ENCODE data around the gene HES5. TPM values are rescaled to one million over a fixed set of nuclear protein-coding genes. Genes with fewer than 3 reads are reported as not detected.

The HES5 gene
- total RNA-seq, 2 donors from 2014 or later = 0.27 to 2.7 TPM

DNA sequence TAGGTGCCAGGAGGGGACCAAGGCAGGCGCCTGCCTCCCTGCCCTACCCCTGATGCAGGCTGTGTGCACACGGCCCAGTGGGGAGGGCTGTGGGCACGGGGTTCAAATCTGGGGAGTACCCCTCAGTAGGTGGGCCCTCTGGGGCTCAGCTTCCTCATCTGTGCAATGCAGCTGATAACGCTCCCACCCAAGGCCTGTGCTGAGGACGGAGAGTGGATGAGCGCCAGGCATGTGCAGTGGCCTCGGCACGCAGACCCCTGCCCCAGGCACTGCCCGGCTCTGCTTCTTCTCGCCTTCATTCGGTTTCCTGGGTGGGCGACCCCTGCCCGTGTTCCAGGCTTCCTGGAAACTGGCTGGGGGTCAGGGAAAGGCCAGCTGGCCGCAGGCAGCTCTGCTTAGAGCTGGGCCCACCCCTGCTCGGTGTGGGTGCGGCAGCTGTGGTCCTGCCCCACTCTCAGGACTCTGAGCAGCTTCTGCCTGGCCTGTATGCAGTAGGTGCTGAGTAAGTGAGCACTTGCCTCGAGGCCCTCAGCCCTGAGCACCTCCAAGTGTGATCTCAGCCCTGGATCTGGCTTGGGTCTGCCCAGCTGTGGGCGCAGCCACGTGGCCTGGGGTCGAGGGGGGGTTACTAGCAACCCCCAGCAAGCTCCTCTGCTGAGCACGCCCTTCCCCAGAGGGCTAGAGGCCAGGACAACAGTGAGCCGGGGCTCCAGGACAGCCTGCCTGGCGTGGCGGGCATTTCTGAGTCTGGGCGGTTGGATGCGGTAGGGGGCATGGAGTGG, 14.2 kb upstream of the HES5 start:
- Histone ChIP-seq H3K36me3 (no peaks in the 10 kb centered on the region), H3K27me3 (replicated peaks; ENCODE audit: insufficient read depth) (no peaks in the 10 kb centered on the region), H3K9me3 (no peaks in the 10 kb centered on the region), H3K4me3 (no peak overlapping the region), H3K4me1 (ENCODE audit: control insufficient read depth in 1 of 2, low read depth in 2 of 2) (peaks cover 15 to 28% of the 10 kb centered on the region in 2 donors), H3K27ac (no peak overlapping the region)
- DNase-seq (ENCODE audit: low spot score) (no peak), ATAC-seq (ENCODE audit: insufficient number of reproducible peaks, low FRiP score, low read depth) (no peak)
- TF ChIP-seq, protein P1, sequence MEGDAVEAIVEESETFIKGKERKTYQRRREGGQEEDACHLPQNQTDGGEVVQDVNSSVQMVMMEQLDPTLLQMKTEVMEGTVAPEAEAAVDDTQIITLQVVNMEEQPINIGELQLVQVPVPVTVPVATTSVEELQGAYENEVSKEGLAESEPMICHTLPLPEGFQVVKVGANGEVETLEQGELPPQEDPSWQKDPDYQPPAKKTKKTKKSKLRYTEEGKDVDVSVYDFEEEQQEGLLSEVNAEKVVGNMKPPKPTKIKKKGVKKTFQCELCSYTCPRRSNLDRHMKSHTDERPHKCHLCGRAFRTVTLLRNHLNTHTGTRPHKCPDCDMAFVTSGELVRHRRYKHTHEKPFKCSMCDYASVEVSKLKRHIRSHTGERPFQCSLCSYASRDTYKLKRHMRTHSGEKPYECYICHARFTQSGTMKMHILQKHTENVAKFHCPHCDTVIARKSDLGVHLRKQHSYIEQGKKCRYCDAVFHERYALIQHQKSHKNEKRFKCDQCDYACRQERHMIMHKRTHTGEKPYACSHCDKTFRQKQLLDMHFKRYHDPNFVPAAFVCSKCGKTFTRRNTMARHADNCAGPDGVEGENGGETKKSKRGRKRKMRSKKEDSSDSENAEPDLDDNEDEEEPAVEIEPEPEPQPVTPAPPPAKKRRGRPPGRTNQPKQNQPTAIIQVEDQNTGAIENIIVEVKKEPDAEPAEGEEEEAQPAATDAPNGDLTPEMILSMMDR (IDR thresholded peaks at IDR 0.05) = no peak

DNA sequence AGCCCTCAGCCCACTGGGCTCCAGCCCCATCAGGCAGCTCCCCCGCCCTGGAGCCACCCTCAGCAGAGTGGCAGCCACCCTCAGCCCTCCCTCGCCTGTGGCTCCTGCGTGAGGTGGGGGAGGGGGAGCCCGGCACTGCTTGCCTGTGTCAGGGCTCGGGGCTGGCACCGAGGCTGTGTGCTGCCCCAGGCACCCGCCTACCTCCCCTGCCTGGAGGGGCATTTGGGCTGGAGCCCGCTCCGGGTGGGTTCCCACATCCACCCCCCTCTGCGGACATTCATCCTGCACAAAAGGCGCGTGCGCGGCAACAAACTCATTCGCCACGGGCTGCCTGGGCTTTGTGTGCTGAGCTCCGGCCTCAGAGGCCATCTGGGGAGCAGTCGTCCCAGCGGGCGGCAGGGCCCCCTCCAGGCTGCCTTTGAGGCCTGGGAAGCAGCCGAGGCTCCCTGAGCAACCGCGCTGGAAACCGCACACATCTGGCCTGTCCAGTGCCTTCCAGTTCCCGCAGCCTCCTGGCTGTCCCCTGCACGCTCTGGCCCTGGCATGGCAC, 13.6 kb upstream of the HES5 start:
- TF ChIP-seq, protein P1 (IDR thresholded peaks at IDR 0.05) = no peak
- Histone ChIP-seq H3K27me3 (replicated peaks; ENCODE audit: insufficient read depth) (no peaks in the 10 kb centered on the region), H3K27ac (no peak overlapping the region), H3K4me3 (no peak overlapping the region), H3K9me3 (no peaks in the 10 kb centered on the region), H3K4me1 (ENCODE audit: control insufficient read depth in 1 of 2, low read depth in 2 of 2) (peaks cover 10 to 23% of the 10 kb centered on the region in 2 donors), H3K36me3 (no peaks in the 10 kb centered on the region)
- ATAC-seq (ENCODE audit: insufficient number of reproducible peaks, low FRiP score, low read depth) (no peak), DNase-seq (ENCODE audit: low spot score) (no peak)

DNA sequence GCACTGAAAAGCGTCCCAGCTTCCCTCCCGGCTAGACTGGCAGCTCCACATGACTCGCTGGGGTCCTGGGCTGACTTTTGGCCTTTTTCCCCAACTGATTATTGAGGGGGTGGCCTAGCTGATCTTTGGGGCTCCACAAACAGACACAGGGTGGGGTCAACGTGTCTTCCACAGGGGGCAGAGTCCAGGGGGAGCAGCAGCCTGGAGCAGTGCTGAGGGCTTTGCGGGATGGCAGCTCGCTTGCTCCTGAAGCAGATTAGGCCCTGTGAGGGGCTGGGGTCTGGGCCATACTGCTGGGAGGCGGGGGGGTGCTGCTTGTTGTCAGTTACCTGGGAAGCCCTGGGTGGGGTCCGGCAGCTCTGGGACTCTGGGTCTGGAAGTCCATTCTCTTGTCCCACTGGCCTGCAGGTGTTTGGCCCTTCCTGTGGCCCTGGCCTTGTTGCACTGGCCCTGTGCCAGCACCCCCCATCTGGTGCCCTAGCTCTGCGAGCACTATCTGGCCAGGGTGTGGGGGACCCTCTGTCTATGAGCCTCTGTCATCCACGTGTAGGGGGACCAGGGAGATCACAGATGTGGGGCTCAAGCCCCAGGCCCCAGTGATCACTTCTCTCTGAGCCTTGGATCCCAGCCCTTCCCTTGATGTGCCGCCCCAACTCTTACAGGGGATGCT, 12.3 kb upstream of the HES5 start:
- Histone ChIP-seq H3K4me1 (ENCODE audit: control insufficient read depth in 1 of 2, low read depth in 2 of 2) (peaks cover 2 to 12% of the 10 kb centered on the region in 2 donors), H3K27me3 (replicated peaks; ENCODE audit: insufficient read depth) (no peaks in the 10 kb centered on the region), H3K4me3 (no peak overlapping the region), H3K36me3 (no peaks in the 10 kb centered on the region), H3K27ac (no peak overlapping the region), H3K9me3 (no peaks in the 10 kb centered on the region)
- DNase-seq (ENCODE audit: low spot score) (no peak), ATAC-seq (ENCODE audit: insufficient number of reproducible peaks, low FRiP score, low read depth) (no peak)
- TF ChIP-seq, protein P1 (IDR thresholded peaks at IDR 0.05) = no peak

DNA sequence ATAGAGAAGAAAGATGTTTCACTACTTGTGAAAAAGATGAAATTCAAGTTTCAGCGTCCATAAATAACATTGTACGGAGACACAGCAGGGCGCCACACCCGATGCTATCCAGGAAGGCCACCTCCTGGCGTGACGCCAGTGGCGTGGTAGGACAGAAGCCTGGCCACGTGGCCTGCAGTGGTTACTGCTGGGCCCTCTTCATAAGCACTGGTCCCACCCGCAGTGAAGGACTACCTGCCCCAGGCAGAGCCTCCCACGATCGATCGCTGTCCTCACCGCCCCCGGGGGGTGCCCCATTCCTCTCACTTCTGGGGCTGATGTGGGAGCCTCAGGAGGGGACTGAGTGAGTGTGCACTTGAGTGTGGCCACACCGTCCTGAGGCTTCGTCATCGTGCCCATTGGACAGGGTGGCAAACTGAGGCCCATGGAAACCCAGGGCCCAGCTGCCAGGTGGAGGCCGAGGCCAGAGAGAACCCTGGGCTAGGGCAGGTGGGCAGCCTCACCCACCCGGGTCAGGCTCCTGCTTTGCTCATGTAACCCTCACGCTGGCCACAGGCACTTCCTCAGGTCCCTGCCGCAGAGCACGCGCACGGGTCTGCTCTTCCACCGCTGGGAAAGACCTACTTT, 11.7 kb upstream of the HES5 start:
- H3K27ac ChIP-seq = no peak overlapping the region
- DNase-seq (ENCODE audit: low spot score) (no peak), ATAC-seq (ENCODE audit: insufficient number of reproducible peaks, low FRiP score, low read depth) (no peak)
- TF ChIP-seq, protein P1 (IDR thresholded peaks at IDR 0.05) = no peak
- H3K9me3 ChIP-seq = no peaks in the 10 kb centered on the region
- no peaks in the 10 kb centered on the region for H3K36me3 ChIP-seq
- H3K4me1 ChIP-seq (ENCODE audit: control insufficient read depth in 1 of 2, low read depth in 2 of 2) = peaks cover 0 to 5% of the 10 kb centered on the region in 2 donors
- no peaks in the 10 kb centered on the region for H3K27me3 ChIP-seq (replicated peaks; ENCODE audit: insufficient read depth)
- H3K4me3 ChIP-seq = no peak overlapping the region

Data from thoracic aorta (tissue), 2 donors.